MG63 (cell line): ENCODE data around the gene RAD9A. TPM values are rescaled to one million over a fixed set of nuclear protein-coding genes. Genes with fewer than 3 reads are reported as not detected.

Source experiments
- DNase-seq: peaks from one replicate; pipeline ENCODE4 v3.0.0-alpha.2; 2020
- H3K27me3 ChIP-seq: fragments of 250-450 bp; sonication (Bioruptor Pico); 2 replicates; pipeline ENCODE4 v1.5.1; 2020; ENCODE audit warnings: mild to moderate bottlenecking, moderate library complexity
- H3K36me3 ChIP-seq: fragments of 250-450 bp; sonication (Bioruptor Pico); 2 replicates; pipeline ENCODE4 v1.5.1; 2020; ENCODE audit warnings: mild to moderate bottlenecking, moderate library complexity
- H3K4me3 ChIP-seq: fragments of 250-450 bp; sonication (Bioruptor Pico); 2 replicates; pipeline ENCODE4 v1.5.1; 2020; ENCODE audit warnings: mild to moderate bottlenecking, moderate library complexity
- H3K9me3 ChIP-seq: fragments of 250-450 bp; sonication (Bioruptor Pico); 2 replicates; pipeline ENCODE4 v1.5.1; 2020; ENCODE audit warnings: mild to moderate bottlenecking, moderate library complexity
- total RNA-seq: library from RNA; depleted of rRNA; stranded (reverse); fragments of >200 nt; shearing (Covaris generic); gene quantifications from 2 replicates; pipeline ENCODE4 v1.2.3, GENCODE V29; 2014; ENCODE audit warnings: low replicate concordance

RAD9A gene
- total RNA-seq, 1 experiment from 2014 or later, result 17.6 TPM

DNA sequence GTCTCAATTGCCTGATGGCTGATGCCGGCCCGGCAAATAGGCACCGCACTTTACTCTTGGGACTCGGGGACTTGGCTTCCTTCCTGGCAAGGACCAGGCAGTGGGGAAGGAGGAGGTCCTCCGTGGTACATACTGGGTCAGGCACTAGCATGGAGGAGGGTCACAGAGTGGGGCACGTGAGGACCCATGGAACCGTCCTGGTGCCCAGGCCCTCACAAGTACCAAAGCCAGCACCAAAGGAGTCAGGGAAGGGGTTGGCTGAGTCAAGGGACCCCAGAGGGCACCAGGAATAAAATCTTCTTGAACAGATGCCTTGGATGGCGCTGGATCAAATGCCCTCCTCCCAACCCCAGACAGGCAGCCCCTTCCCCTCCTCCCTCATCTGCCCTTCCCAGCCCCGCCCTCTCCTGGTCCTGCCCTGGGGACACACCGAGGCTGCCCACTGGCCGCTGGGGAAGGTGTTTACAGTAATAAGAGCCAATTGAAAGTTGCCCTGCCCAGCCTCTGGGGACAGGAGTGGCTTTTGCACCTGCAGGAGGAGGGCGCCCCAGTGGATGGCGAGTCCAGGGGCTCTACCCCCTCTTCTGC is 18.1 kb downstream of the RAD9A start:
- Histone ChIP-seq H3K9me3 (no peaks in the 10 kb centered on the region), H3K4me3 (no peak overlapping the region), H3K36me3 (no peaks in the 10 kb centered on the region), H3K27me3 (no peaks in the 10 kb centered on the region)
- no peak for DNase-seq

DNA sequence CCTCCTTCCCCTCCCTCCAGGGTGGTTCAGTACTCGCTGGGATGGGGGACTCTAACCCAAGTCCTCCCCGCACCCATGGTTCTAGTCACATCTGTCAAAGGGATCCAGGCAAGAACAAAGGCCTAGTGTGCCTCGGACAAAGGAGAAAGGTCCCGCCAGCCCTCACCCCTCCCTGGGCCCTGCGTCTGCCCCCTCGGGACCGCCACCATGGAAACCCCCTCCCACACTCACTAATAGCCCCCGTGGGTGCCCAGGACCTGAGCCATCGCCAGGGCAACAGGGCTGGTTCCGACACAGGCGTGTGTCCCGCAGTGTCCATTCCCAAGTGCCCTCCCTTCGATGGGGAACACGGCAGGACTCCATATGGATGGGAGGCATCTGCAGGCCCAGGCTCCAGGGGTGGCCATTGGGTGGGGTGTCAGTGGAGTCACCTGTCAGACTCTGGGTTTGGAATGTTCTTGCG is 18.6 kb downstream of the RAD9A start:
- Histone ChIP-seq H3K27me3 (no peaks in the 10 kb centered on the region), H3K36me3 (no peaks in the 10 kb centered on the region), H3K9me3 (no peaks in the 10 kb centered on the region), H3K4me3 (no peak overlapping the region)
- DNase-seq, result no peak

DNA sequence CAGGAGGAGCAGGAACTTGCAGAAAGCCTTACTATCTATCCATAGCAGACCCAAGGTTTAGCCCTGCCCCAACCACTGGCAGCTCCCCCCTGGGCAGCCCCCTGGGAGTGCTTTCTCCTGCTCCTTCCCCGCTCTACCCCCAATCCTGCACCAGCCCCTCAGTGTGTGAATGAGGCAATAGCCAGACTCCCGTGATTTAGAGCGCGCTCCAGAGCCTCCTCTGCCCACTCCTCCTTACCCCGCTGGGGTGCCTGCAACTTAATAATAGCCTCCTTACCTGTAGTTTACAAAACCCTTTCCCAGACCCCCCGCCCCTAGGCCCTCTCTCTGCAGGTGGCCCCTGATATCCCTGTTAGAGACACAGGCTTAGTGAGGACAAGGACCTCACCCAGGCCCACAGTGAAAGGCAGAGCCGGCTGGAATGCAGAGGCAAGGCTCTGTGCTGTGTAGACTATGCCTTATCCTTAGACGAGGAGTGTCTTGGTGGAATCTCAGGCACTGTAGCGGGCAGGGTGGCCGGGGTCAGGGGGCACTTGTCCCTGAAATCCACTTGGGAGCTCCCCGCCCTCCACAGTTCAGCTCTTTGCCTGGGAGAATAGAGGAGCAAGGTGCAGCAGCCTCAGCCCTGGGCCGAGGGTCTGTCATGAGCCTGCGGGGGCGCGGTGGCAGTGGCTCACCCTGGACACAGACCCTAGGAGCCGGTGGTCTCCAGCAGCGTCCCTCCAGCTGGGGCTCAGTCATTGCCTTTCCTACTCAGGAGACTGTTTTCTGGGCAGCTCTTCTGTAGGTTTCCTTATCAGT is 19.4 kb downstream of the RAD9A start:
- no peaks in the 10 kb centered on the region for H3K36me3 ChIP-seq
- no peaks in the 10 kb centered on the region for H3K27me3 ChIP-seq
- no peak overlapping the region for H3K4me3 ChIP-seq
- no peak for DNase-seq
- no peaks in the 10 kb centered on the region for H3K9me3 ChIP-seq

DNA sequence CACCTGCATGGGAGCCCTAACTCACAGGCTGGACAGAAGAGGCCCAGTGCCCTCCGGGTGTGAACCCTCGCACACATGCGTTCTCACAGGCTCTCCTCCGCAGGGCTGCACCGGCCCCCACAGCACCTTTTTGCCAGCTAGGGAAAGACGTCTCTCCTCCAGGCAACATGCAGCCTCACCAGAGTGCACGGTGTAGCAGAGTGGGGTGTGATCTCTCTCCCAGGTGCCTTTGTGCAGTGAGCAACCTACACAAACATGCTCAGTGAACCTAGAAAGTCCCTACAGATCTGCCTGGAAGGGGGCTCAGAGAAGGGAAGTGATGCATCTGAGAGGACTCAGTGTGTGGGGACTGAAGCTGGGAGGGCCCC is 20.0 kb downstream of the RAD9A start:
- H3K27me3 ChIP-seq, result no peaks in the 10 kb centered on the region
- H3K9me3 ChIP-seq, result no peaks in the 10 kb centered on the region

DNA sequence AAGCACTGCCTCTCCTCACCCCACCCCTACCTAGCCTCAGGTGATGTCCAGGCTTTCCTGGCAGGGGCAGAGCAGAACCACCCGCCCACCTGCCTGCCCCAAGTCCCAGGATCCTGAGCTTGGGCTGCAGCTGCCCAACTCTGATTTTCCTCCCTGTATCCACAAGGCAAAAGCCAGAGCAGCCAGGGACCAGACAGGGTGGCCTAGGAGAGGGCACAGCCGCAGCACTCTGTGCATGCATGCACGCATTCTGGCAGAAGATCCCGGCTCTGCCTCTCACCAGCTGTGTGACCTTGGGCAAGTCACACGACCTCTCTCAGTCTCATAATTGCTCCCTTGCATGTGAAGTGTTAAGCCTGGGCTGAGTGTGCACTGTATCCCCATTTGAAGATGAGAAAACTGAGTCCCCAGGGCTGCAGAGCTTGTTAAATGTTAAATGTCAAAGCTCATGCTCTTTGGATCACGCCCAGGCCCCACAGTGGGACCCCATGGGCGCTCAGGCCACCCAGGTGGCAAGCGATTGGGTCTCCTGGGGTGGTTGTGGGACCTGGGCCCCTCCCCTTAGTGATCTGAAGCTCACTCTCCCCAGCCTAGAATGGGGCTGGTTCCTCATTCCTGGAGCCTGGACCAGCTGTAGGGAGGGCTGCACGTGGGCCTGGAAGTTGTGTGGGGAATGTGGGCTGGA is 20.9 kb downstream of the RAD9A start:
- Histone ChIP-seq H3K9me3 (no peaks in the 10 kb centered on the region), H3K4me3 (no peak overlapping the region), H3K27me3 (no peaks in the 10 kb centered on the region), H3K36me3 (no peaks in the 10 kb centered on the region)
- no peak for DNase-seq

More for the DNA sequence above, 20.0 kb downstream of the RAD9A start:
- Histone ChIP-seq H3K36me3 (no peaks in the 10 kb centered on the region), H3K4me3 (no peak overlapping the region)
- DNase-seq, result no peak

DNA sequence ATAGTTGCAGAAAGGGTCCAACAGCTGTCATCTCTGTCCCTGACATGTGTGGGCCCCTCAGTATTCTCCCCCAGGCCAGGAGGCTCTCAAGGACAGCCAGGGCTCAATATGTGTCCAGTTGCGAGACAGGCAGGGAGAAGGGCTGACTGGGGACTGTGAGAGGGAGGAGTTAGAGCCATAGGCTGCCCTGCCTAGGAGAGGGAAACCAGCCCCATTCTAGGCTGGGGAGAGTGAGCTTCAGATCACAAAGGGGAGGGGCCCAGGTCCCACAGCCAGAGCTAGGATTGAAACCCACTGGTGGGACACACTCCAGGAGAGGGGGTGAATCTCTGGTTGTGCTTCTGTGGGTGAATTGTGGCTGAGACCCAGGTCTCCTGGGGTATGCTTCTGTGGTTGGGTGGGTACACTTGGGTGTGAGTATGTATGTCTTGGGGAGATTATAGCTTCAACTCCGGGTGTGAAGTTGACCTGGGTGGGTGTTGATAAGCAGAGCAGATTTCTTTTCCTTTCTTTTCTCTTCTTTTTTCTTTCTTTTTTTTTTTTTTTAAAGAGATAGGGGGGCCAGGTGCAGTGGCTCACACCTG is 21.6 kb downstream of the RAD9A start:
- DNase-seq, result no peak
- Histone ChIP-seq H3K9me3 (no peaks in the 10 kb centered on the region), H3K27me3 (no peaks in the 10 kb centered on the region), H3K36me3 (no peaks in the 10 kb centered on the region), H3K4me3 (no peak overlapping the region)

DNA sequence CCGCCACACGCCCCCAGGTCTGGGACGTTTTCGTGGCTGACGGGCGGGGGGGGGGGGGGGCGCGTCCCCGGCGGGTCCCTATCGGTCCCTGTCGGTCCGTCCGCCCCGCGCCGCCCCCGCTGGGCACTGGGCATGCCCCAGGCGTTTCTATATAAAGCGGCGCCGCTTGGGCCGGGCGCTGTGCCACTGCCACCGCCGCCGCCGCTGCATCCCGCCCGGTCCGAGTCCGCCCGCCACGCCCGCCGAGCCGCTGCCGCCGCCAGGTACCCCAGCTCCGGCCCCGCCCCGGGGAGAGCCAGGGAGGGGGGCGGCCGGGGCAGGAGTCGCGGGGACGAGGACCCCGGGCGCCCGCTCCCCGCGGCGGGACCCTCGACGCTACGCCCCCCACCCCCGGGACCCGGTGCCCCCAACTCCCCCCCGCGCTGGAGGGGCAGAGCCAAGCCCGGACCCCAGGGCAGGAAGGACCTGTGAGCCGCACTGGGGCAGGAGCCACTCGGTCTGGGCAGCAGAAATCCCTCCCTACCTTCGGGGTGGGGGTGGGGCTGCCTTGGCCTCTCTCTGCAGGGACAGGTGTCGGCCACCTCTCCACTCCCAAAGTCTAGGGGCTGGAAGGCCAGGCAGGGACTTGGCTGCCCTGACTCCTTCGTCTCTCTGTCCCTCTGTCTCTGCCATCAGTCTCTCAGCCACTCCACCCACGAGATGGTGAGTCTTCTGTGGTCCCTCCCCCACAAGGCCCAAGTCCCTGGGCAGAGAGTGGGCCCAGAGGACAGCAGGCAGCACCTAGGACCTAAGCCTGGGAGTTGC is 23.9 kb downstream of the RAD9A start, which contains the start of gene CARNS1:
CARNS1 (plus strand) TSS at position 178 of the 804 bp plus-strand sequence; CDS start at position 700, 522 bp downstream.
- H3K27me3 ChIP-seq, result no peaks in the 10 kb centered on the region
- no peaks in the 10 kb centered on the region for H3K9me3 ChIP-seq
- DNase-seq, result no peak
- H3K36me3 ChIP-seq, result no peaks in the 10 kb centered on the region
- no peak within 1 kb of the TSS for H3K4me3 ChIP-seq

DNA sequence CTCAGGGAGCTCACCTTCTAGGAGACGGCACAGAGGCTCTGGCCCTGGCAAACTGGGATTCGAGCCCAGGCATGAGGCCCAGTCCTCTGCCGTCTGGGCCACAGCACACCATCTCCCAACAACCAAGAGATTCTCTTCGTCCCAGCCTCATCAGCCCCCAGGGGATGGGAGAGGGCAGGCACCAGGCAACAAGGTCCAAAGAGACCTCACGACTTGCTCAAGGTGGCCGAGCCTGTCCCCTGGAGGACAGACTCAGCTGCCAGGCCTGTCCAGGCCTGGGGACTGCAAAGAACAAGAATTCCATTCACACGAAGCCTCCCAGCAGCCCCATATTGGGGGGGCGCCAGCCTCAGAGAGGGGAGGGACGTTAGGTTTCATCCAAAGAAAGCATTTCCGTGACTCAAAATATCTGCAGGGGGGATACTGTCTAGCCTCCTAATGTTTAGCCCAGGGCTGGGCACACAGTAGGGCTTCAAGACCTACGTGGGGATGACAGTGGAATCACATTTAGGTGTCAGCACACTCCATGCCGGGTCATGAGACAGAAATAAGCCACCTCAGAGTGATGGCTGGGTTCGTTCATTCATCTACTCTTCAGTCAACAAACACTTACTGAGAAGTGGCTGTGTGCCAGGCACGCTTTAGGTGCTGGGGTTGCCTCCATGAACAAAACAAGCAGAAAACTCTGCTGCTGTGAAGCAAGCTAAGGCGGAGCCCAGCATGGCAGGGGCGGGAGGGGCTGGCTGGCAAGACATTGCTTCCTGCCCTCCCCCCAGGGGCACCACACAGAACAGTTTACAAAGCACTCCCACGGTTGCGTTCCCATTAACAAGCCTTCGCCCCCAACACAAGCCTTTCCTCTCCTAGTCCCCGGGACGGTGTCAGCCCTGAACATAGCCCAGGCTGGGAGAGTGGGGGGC is 24.9 kb downstream of the RAD9A start:
- H3K4me3 ChIP-seq, result no peak overlapping the region
- H3K36me3 ChIP-seq, result no peaks in the 10 kb centered on the region
- H3K27me3 ChIP-seq, result no peaks in the 10 kb centered on the region
- DNase-seq, result peak; percentile 61
- H3K9me3 ChIP-seq, result no peaks in the 10 kb centered on the region

DNA sequence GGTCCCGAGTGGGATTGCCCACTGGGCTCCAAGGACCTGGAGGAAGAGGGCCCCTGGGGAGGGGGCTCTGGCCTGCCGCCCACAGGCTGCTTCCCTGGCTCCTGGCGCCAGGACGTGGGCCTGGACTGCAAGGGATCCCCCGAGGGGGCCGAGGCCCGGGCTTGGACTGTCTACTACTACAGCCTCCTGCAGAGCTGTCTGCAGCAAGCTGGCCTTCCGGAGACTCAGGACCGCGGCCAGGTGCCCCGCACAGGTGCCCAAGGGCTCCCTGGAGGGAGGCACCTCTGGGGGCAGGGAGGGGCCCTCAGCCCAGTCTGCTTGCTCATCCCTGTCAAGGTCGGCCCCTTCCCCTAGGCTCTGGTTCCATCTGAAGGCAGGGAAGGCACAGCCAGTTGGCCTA is 25.6 kb downstream of the RAD9A start:
- DNase-seq, result no peak
- no peak overlapping the region for H3K4me3 ChIP-seq
- H3K27me3 ChIP-seq, result no peaks in the 10 kb centered on the region
- no peaks in the 10 kb centered on the region for H3K36me3 ChIP-seq
- H3K9me3 ChIP-seq, result no peaks in the 10 kb centered on the region

DNA sequence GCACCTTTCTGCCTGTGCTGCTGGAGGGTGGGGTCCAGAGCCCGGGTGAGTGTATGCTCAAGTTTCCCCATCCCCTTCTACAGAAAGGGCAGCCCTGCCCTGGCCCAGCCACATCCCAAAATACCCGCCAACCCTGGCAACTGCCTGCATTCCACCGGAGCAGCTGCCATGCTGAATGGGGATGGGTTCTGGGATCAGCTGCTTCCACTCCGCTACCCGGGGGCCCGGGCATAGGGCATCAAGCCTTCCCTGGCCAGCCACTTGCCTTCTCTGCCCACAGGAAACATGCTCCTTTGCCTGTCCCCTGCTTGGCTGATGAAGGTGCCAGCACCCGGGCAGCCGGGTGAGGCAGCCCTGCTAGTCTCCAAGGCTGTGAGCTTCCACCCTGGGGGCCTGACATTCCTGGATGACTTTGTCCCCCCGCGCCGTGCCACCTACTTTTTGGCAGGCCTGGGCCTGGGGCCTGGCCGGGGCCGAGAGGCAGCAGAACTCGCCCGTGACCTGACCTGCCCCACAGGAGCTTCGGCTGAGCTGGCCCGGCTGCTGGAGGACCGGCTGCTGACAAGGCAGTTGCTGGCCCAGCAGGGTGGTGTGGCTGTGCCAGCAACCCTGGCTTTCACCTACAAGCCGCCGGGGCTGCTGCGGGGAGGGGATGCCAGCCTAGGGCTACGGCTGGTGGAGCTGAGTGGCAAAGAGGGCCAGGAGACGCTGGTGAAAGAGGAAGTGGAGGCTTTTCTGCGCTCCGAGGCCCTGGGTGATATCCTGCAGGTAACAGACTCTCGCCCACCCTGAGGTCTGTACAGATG is 26.9 kb downstream of the RAD9A start:
- Histone ChIP-seq H3K9me3 (no peaks in the 10 kb centered on the region), H3K4me3 (no peak overlapping the region), H3K36me3 (no peaks in the 10 kb centered on the region), H3K27me3 (no peaks in the 10 kb centered on the region)
- peak; percentile 85 for DNase-seq

DNA sequence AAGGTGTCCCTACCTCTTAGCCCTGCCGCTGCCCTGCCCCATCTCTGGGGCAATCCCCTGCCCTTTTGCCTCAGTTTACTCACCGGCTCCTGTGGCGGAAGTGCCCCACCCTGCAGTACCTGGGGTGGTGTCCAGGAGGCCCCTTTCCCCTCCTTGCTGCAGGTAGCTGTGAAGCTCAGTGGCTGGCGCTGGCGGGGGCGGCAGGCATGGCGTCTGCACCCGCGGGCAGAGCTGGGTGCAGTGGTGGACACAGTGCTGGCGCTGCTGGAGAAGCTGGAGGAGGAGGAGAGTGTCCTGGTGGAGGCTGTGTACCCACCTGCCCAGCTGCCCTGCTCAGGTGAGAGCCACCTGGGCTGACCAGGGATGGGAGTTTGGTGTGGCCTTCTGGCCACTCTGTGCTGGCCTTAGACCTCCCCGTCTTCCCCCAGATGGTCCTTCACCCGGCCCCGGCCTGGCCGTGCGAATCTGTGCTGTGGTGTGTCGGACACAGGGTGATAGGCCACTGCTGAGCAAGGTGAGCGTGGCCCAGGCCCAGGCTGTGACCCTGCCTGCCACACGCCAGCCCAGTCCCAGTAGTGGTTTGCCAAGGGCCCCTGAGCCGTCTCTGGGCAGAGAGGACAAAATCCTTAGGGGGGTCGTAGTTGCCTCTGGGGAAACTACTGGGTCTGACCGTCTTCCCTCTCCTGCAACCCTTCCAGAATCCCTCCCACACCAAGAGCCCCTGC is 27.7 kb downstream of the RAD9A start:
- H3K27me3 ChIP-seq, result no peaks in the 10 kb centered on the region
- no peak overlapping the region for H3K4me3 ChIP-seq
- H3K9me3 ChIP-seq, result no peaks in the 10 kb centered on the region
- no peaks in the 10 kb centered on the region for H3K36me3 ChIP-seq
- DNase-seq, result no peak

DNA sequence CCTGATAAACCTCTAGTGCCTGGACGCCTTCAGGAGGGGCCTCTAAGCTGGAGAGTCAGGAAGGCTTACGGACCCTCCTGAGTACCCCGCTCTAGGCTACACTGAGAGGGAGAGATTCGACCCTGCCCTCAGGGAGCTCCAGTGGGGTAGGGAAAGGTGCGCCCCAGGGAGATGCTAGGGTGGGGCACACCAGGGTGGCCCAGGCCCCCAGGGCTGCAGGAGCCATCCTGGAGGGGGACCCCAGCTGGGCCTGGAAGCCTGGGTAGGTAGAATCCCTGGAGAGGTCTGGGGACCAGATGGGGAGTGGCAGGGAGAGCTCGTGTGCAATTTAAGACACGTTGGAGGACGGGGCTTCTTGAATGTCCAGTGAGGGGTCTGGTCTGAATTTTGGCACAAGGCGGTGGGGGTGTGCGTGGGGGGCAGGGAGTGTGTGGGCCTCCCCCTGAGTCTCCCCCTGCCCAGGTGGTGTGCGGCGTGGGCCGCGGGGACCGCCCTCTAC is 28.4 kb downstream of the RAD9A start:
- Histone ChIP-seq H3K4me3 (peak overlapping the region; percentile 35), H3K36me3 (no peaks in the 10 kb centered on the region), H3K27me3 (no peaks in the 10 kb centered on the region), H3K9me3 (no peaks in the 10 kb centered on the region)
- no peak for DNase-seq

DNA sequence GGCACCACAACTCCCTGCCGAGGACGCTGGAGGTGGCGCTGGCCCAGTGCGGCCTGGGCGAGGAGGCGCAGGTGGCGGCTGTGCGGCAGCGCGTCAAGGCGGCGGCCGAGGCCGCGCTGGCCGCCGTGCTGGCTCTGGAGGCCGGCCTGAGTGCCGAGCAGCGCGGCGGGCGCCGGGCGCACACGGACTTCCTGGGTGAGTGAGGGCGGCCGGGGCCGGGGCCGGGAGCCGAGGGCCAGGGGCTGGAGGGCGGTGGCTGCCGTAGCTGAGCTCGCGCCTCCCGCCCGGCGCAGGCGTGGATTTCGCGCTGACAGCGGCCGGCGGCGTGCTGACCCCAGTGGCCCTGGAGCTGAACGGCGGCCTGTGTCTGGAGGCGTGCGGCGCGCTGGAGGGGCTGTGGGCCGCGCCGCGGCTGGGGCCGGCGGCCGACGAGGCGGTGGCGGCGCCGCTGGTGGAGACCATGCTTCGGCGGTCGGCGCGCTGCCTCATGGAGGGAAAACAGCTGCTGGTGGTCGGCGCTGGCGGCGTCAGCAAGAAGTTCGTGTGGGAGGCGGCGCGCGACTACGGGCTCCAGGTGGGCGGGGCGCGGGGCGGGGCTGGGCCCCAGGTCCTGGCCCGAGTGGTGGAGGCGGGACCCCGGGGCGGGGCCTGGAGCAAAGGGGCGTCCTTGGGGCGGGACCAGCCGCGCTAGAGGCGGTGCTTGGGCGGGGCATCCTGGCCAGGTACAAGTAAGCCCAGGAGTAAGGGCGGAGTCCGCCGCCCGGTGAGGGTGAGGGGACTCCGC is 29.1 kb downstream of the RAD9A start:
- DNase-seq, result peak; percentile 89
- H3K9me3 ChIP-seq, result no peaks in the 10 kb centered on the region
- peak overlapping the region; percentile 35 for H3K4me3 ChIP-seq
- no peaks in the 10 kb centered on the region for H3K36me3 ChIP-seq
- no peaks in the 10 kb centered on the region for H3K27me3 ChIP-seq
